ENCODE results near the gene TMCC1. TPM values are rescaled to one million over a fixed set of nuclear protein-coding genes. Genes with fewer than 3 reads are reported as not detected.
A peak's percentile ranks its signal among the peaks of the same experiment; 100 is the strongest.

Gene TMCC1
- total RNA-seq, 2 donors from 2014 or later: 10.1 to 13.2 TPM

- TF ChIP-seq, protein P1, sequence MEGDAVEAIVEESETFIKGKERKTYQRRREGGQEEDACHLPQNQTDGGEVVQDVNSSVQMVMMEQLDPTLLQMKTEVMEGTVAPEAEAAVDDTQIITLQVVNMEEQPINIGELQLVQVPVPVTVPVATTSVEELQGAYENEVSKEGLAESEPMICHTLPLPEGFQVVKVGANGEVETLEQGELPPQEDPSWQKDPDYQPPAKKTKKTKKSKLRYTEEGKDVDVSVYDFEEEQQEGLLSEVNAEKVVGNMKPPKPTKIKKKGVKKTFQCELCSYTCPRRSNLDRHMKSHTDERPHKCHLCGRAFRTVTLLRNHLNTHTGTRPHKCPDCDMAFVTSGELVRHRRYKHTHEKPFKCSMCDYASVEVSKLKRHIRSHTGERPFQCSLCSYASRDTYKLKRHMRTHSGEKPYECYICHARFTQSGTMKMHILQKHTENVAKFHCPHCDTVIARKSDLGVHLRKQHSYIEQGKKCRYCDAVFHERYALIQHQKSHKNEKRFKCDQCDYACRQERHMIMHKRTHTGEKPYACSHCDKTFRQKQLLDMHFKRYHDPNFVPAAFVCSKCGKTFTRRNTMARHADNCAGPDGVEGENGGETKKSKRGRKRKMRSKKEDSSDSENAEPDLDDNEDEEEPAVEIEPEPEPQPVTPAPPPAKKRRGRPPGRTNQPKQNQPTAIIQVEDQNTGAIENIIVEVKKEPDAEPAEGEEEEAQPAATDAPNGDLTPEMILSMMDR (IDR thresholded peaks at IDR 0.05): no peak
- TF ChIP-seq POLR2A (IDR thresholded peaks at IDR 0.05): no peak
- 55% methylated on average over 4 of the region's 4 CpGs for WGBS, 2 donors
- no peak for ATAC-seq
- intact Hi-C loops (cut with DNase I): no loop called here
- DNase-seq: no peak
- H3K4me1 ChIP-seq: peaks cover 44% of the 10 kb centered on the region
- peak overlapping the region in 2 of 4 donors; percentile 5 to 9 for H3K27ac ChIP-seq
- H3K9me3 ChIP-seq: no peaks in the 10 kb centered on the region
- no peak overlapping the region for H3K4me3 ChIP-seq
- peaks cover 0 to under 1% of the 10 kb centered on the region in 2 donors for H3K36me3 ChIP-seq (replicated peaks in 1 of 2; ENCODE audit: insufficient read depth in 1 of 2, low read depth in 2 of 2)
- H3K27me3 ChIP-seq: no peaks in the 10 kb centered on the region
Observed at GRCh38 chr3:129658110-129658843, 235.2 kb downstream of the TMCC1 start.

GRCh38 chr3:129657261-129658046 lies 236.1 kb downstream of the TMCC1 start:
- intact Hi-C loops (cut with DNase I): no loop called here
- H3K9me3 ChIP-seq: no peaks in the 10 kb centered on the region
- DNase-seq (no peak), ATAC-seq (peak; percentile 38)
- H3K27me3 ChIP-seq: no peaks in the 10 kb centered on the region
- peaks cover 0 to 2% of the 10 kb centered on the region in 2 donors for H3K36me3 ChIP-seq (replicated peaks in 1 of 2; ENCODE audit: insufficient read depth in 1 of 2, low read depth in 2 of 2)
- H3K4me3 ChIP-seq: no peak overlapping the region
- 62 to 65% methylated on average over 2 of the region's 2 CpGs for WGBS, 2 donors
- TF ChIP-seq POLR2A (IDR thresholded peaks at IDR 0.05): no peak
- TF ChIP-seq, protein P1 (IDR thresholded peaks at IDR 0.05): no peak
- H3K27ac ChIP-seq: peak overlapping the region in 1 of 4 donors; percentile 20
- H3K4me1 ChIP-seq: peaks cover 36% of the 10 kb centered on the region

GRCh38 chr3:129656659-129657247 lies 236.8 kb downstream of the TMCC1 start:
- DNase-seq (no peak), ATAC-seq (no peak)
- intact Hi-C loops (cut with DNase I): no loop called here
- whole genome bisulfite sequencing, 2 donors: 62 to 71% methylated on average over 5 of the region's 5 CpGs
- Histone ChIP-seq H3K4me3 (no peak overlapping the region), H3K27me3 (no peaks in the 10 kb centered on the region), H3K4me1 (peaks cover 29% of the 10 kb centered on the region), H3K27ac (peak overlapping the region in 1 of 4 donors; percentile 20), H3K9me3 (no peaks in the 10 kb centered on the region), H3K36me3 (replicated peaks in 1 of 2; ENCODE audit: insufficient read depth in 1 of 2, low read depth in 2 of 2) (peaks cover 0 to 2% of the 10 kb centered on the region in 2 donors)
- TF ChIP-seq POLR2A (IDR thresholded peaks at IDR 0.05): no peak
- TF ChIP-seq, protein P1 (IDR thresholded peaks at IDR 0.05): no peak

GRCh38 chr3:129655291-129655700 lies 238.2 kb downstream of the TMCC1 start:
- intact Hi-C loops (cut with DNase I): no loop called here
- H3K4me1 ChIP-seq: peaks cover 23% of the 10 kb centered on the region
- TF ChIP-seq, protein P1 (IDR thresholded peaks at IDR 0.05): no peak
- TF ChIP-seq POLR2A (IDR thresholded peaks at IDR 0.05): no peak
- no peak overlapping the region for H3K4me3 ChIP-seq
- H3K9me3 ChIP-seq: no peaks in the 10 kb centered on the region
- ATAC-seq (no peak), DNase-seq (peak in 1 of 4 donors; percentile 9)
- no peak overlapping the region for H3K27ac ChIP-seq
- WGBS, 2 donors: 66 to 69% methylated on average over 4 of the region's 4 CpGs
- H3K36me3 ChIP-seq (replicated peaks in 1 of 2; ENCODE audit: insufficient read depth in 1 of 2, low read depth in 2 of 2): peaks cover 0 to 2% of the 10 kb centered on the region in 2 donors
- H3K27me3 ChIP-seq: no peaks in the 10 kb centered on the region
